Nephron (organoid): ENCODE results near the gene AMELX.

Experiments used
- H3K27ac Mint-ChIP-seq, 3 experiments: 2 replicates each; pipeline ENCODE4 v1.8.0; 2020; ENCODE audit warnings: mixed read lengths in 3 of 3, mild to moderate bottlenecking in 2 of 3, moderate library complexity in 1 of 3
- H3K27me3 Mint-ChIP-seq: 2 replicates; pipeline ENCODE4 v1.8.0; 2021; ENCODE audit warnings: low read depth, mild to moderate bottlenecking, moderate library complexity, mixed read lengths
- H3K36me3 Mint-ChIP-seq: 2 replicates; pipeline ENCODE4 v1.8.0; 2020; ENCODE audit warnings: low read depth, mixed read lengths
- H3K4me1 Mint-ChIP-seq: 2 replicates; pipeline ENCODE4 v1.8.0; 2020; ENCODE audit warnings: mixed read lengths
- H3K4me3 Mint-ChIP-seq, 3 experiments: 2 replicates each; pipeline ENCODE4 v1.8.0; 2020; ENCODE audit warnings: mild to moderate bottlenecking in 3 of 3, mixed read lengths in 3 of 3, moderate library complexity in 2 of 3
- H3K9me3 Mint-ChIP-seq: 2 replicates; pipeline ENCODE4 v1.8.0; 2020; ENCODE audit warnings: mixed read lengths
- CTCF ChIP-seq, 3 experiments: fragments of 200-600 bp; sonication (generic); IDR thresholded peaks; one replicate each; pipeline ENCODE4 v1.5.0; 2021; ENCODE audit warnings: antibody characterized with exemption in 3 of 3; ENCODE audit not compliant: unreplicated experiment in 3 of 3

The AMELX gene

GRCh38 chrX:11287505-11287904, 5.7 kb upstream of the AMELX start:
- no peak overlapping the region for H3K27ac Mint-ChIP-seq
- H3K4me1 Mint-ChIP-seq, result no peaks in the 10 kb centered on the region
- H3K36me3 Mint-ChIP-seq, result no peaks in the 10 kb centered on the region
- H3K27me3 Mint-ChIP-seq, result peaks cover 17% of the 10 kb centered on the region
- H3K4me3 Mint-ChIP-seq, result no peak overlapping the region
- no peak for TF ChIP-seq CTCF (IDR thresholded peaks at IDR 0.05; ENCODE audit: unreplicated experiment in 3 of 3)
- H3K9me3 Mint-ChIP-seq, result no peaks in the 10 kb centered on the region

- Mint-ChIP-seq H3K4me1 (no peaks in the 10 kb centered on the region), H3K27me3 (peaks cover 16% of the 10 kb centered on the region), H3K27ac (no peak overlapping the region), H3K36me3 (no peaks in the 10 kb centered on the region), H3K4me3 (no peak overlapping the region), H3K9me3 (no peaks in the 10 kb centered on the region)
- no peak for TF ChIP-seq CTCF (IDR thresholded peaks at IDR 0.05; ENCODE audit: unreplicated experiment in 3 of 3)
These were observed 2.7 kb upstream of the AMELX start for GRCh38 chrX:11290416-11291102.

- Mint-ChIP-seq H3K9me3 (no peaks in the 10 kb centered on the region), H3K4me1 (no peaks in the 10 kb centered on the region), H3K27me3 (peaks cover 10% of the 10 kb centered on the region), H3K36me3 (no peaks in the 10 kb centered on the region), H3K4me3 (no peak overlapping the region), H3K27ac (no peak overlapping the region)
- TF ChIP-seq CTCF (IDR thresholded peaks at IDR 0.05; ENCODE audit: unreplicated experiment in 3 of 3), result no peak
These were observed 2.8 kb downstream of the AMELX start for GRCh38 chrX:11296051-11296450.

GRCh38 chrX:11298600-11298999, 5.4 kb downstream of the AMELX start:
- peaks cover 5% of the 10 kb centered on the region for H3K27me3 Mint-ChIP-seq
- no peak for TF ChIP-seq CTCF (IDR thresholded peaks at IDR 0.05; ENCODE audit: unreplicated experiment in 3 of 3)
- no peak overlapping the region for H3K4me3 Mint-ChIP-seq
- H3K4me1 Mint-ChIP-seq, result no peaks in the 10 kb centered on the region
- H3K36me3 Mint-ChIP-seq, result no peaks in the 10 kb centered on the region
- H3K9me3 Mint-ChIP-seq, result no peaks in the 10 kb centered on the region
- H3K27ac Mint-ChIP-seq, result no peak overlapping the region

GRCh38 chrX:11304829-11305228, 11.6 kb downstream of the AMELX start:
- H3K9me3 Mint-ChIP-seq, result no peaks in the 10 kb centered on the region
- H3K4me1 Mint-ChIP-seq, result no peaks in the 10 kb centered on the region
- no peaks in the 10 kb centered on the region for H3K36me3 Mint-ChIP-seq
- H3K4me3 Mint-ChIP-seq, result no peak overlapping the region
- no peaks in the 10 kb centered on the region for H3K27me3 Mint-ChIP-seq
- no peak overlapping the region for H3K27ac Mint-ChIP-seq
- no peak for TF ChIP-seq CTCF (IDR thresholded peaks at IDR 0.05; ENCODE audit: unreplicated experiment in 3 of 3)

GRCh38 chrX:11305641-11306040, 12.4 kb downstream of the AMELX start:
- H3K36me3 Mint-ChIP-seq, result no peaks in the 10 kb centered on the region
- H3K27ac Mint-ChIP-seq, result no peak overlapping the region
- no peak for TF ChIP-seq CTCF (IDR thresholded peaks at IDR 0.05; ENCODE audit: unreplicated experiment in 3 of 3)
- H3K27me3 Mint-ChIP-seq, result peaks cover 3% of the 10 kb centered on the region
- H3K4me1 Mint-ChIP-seq, result no peaks in the 10 kb centered on the region
- H3K9me3 Mint-ChIP-seq, result no peaks in the 10 kb centered on the region
- no peak overlapping the region for H3K4me3 Mint-ChIP-seq
